ENCODE results near the gene C6orf118.
A peak's percentile ranks its signal among the peaks of the same experiment; 100 is the strongest.

The C6orf118 gene

DNA sequence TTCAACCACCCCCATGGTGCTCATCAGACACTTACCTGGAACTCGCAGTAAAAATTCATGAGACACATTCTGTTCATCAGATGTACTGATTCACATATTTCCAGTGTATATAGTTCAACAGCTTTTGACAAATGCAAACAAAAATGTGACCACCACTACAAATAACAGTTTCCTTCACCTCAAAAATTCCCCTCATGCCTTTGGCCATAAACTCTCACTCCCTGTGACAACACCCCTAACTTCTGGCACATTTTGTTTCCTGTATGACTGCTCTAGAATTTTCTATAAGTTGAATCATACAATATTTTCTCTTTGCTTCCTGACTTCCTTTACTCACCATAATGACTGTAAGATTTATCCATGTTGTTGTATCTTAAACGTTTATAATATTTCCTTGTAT lies 63.7 kb downstream of the C6orf118 start:
- TF ChIP-seq, protein P1, sequence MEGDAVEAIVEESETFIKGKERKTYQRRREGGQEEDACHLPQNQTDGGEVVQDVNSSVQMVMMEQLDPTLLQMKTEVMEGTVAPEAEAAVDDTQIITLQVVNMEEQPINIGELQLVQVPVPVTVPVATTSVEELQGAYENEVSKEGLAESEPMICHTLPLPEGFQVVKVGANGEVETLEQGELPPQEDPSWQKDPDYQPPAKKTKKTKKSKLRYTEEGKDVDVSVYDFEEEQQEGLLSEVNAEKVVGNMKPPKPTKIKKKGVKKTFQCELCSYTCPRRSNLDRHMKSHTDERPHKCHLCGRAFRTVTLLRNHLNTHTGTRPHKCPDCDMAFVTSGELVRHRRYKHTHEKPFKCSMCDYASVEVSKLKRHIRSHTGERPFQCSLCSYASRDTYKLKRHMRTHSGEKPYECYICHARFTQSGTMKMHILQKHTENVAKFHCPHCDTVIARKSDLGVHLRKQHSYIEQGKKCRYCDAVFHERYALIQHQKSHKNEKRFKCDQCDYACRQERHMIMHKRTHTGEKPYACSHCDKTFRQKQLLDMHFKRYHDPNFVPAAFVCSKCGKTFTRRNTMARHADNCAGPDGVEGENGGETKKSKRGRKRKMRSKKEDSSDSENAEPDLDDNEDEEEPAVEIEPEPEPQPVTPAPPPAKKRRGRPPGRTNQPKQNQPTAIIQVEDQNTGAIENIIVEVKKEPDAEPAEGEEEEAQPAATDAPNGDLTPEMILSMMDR (IDR thresholded peaks at IDR 0.05; ENCODE audit: insufficient read depth, missing control alignments), result no peak
- no peak for FAIRE-seq
- no peak for DNase-seq (ENCODE audit: insufficient read length, low spot score)

DNA sequence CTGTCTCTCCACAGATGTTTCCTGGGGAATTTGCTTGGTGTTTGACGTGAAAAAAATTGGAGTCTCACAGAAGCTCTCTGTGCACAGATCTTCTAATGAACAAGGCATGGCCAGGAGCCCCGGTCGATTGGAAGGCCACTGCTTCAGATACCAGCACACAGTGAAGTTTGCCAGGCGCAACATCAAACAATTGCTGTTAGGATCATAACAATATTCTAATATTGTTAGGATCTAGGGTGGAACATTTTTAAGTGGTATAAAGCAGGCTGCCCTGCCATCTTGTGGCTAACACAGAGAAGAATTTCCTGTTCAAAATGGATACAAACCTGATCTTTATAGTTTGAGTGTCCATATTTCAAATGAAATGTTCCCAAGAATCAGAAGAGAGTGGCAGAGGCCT lies 64.1 kb downstream of the C6orf118 start:
- FAIRE-seq (no peak), DNase-seq (ENCODE audit: insufficient read length, low spot score) (no peak)
- TF ChIP-seq, protein P1 (IDR thresholded peaks at IDR 0.05; ENCODE audit: insufficient read depth, missing control alignments), result peak; percentile 49

DNA sequence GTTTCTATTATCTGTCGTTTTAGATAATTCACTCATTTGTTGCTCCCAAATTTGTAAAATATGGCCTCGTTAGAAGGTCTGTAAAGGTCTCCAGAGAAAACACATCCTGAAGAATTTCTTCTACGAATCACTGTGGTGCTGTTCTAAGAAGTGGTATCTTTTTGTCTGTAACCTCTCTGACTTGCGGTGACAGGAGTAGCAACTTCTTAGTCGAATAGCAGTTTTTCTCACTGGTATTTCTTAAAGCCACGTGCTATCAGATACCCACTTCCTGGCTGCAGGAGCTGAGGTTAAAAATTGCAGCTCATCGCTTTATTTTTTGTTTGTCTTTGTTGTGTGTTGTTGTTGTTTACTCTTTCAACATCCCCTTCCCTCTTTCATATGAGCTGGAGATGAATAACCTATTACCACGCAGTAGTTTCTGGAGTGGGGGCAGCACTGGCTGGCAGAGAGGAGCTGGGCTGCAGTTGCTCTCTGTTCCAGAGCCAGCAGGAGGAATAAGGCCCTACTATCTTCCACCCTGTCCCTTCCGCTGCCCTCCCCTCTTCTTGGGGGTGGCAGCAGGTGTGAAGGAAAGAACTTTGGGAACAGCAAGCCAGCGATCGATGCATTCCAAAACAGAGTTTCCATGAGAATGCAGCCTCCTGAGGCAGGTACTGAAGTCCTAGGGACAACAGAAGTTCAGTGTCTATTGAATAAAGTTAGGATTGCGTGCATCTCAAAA lies 64.7 kb downstream of the C6orf118 start:
- TF ChIP-seq, protein P1 (IDR thresholded peaks at IDR 0.05; ENCODE audit: insufficient read depth, missing control alignments), result no peak
- no peak for FAIRE-seq
- DNase-seq (ENCODE audit: insufficient read length, low spot score), result no peak

DNA sequence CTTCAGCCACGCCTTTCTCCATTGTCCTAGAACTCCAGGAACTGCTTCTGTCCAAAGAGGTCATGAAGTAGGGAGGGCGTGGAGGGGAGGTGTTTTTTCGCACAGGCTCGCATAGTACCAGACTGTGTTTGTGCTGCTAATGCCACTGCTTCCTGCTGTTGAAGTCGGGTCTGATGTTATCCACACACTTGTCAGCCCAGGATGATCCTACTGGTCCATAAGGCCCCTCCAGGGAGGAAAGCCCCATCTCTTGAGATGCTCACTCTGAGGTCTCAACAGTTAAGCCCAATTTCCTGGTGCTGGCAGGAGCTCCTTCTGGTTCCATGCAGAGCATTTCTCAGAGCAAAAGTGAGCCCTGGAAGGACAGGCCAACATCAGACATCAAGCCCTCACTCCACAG lies 65.6 kb downstream of the C6orf118 start:
- no peak for FAIRE-seq
- TF ChIP-seq, protein P1 (IDR thresholded peaks at IDR 0.05; ENCODE audit: insufficient read depth, missing control alignments), result no peak

DNA sequence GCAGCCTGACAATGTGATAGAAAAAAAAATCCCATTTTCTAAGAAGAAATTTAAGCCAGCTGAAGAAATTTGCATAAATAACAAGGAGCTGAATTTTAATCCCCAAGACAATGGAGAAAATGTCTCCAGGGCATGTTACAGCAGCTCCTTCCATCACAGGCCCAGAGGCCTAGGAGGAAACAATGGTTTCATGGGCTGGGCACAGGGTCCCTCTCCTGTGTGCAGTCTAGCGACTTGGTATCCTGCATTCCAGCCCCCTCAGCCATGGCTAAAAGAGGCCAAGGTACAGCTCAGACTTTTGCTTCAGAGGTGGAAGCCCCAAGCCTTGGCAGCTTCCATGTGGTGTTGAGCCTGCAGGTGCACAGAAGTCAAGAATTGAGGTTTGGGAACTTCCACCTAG lies 73.1 kb downstream of the C6orf118 start:
- TF ChIP-seq, protein P1 (IDR thresholded peaks at IDR 0.05; ENCODE audit: insufficient read depth, missing control alignments), result no peak
- DNase-seq (ENCODE audit: insufficient read length, low spot score), result no peak
- FAIRE-seq, result no peak

More for the DNA sequence above, 65.6 kb downstream of the C6orf118 start:
- DNase-seq (ENCODE audit: insufficient read length, low spot score), result no peak

DNA sequence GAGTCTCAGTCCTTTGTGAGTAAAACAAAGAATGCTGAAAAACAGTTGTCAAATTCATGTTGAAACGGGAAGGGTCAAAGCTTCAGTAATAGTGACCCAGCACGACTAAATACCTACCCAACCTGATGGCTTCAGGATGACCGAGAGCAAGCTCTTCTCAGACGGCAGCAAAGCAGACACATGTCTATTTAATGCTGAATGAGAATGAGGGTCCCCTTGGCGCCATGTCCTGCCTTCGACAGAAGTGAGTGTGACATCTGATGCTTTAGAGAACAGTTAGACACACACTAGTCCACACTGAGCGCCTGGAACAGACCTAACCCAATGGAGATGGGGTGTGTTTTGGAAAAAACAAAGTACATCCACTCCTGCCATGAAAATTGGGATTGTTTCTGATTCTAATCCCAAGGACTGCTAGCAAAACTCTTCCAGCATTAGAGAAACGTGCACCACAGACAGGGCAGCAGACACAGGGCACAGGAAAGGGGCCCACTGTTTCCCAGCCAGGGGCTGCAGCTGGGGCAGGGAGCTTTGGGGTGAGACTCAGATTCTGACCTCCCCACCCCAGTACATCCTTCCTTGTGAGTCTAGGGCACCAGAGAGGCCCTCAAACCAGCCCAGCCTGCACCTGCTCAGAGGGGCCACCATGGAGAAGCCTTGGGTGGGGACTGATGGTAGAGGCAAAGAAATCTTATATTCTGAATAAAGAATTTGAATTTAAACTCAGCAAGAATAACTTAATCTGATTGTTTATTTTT lies 76.5 kb downstream of the C6orf118 start:
- DNase-seq (ENCODE audit: insufficient read length, low spot score) (no peak), FAIRE-seq (no peak)
- TF ChIP-seq, protein P1 (IDR thresholded peaks at IDR 0.05; ENCODE audit: insufficient read depth, missing control alignments), result no peak

Measured in D721Med (cell line).